ENCODE measurements around the gene CNTNAP5.

GRCh38 chr2:124575497-124575896 is 550.4 kb downstream of the CNTNAP5 start:
- no peak for TF ChIP-seq CTCF (IDR thresholded peaks at IDR 0.05)
- no peak for TF ChIP-seq POLR2A (IDR thresholded peaks at IDR 0.05; ENCODE audit: low read depth)

All from esophagus muscularis mucosa (tissue), 3 donors.